ENCODE results near the gene PRSS38.
"Not testable (repeated sequence)": the region's sequence is repeated elsewhere in the genome, so short reads cannot be mapped to it uniquely, and the experiment has no call there.

PRSS38 gene

DNA sequence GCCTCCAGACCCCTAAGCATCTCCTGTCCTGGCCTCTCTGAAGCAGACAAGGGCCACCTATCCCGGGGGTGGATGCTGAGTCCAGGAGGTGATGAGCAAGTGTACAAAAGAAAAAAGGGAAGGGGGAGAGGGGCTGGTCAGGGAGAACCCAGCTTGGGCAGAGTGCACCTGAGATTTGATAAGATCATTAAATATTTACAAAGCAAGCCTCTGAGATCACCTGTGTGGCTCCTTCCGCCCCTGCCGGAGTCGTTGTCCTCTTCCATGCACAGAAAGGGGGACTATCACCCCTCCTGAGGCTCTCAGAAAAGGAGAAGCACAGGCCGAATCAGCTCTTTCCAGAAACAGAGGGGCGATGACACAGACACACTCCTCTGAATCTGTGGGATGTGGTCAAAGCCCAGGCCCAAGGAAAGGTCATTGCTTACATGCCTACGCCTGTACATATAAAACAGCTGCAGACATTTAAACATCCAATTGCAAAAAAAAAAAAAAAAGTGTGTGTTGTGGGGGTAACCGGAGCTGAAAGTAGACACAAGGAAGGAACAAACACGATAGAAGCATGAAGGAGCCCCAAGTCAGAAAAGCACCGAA, 30.9 kb downstream of the PRSS38 start:
- no peak for DNase-seq

DNA sequence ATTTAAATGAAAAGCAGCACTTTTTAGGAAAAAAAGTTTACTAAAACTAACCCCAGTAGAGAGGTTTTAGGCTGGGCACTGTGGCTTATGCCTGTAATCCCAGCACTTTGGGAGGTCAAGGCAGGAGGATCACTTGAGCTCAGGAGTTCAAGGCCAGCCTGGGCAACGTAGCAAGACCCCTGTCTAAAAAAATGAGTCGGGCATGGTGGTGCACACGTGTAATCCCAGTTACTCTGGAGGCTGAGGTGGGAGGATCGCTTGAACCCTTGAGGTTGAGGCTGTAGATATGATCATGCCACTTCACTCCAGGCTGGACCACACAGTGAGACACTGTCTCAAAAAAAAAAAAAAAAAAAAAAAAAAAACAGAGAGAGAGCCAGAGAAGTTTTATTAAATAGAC, 31.6 kb downstream of the PRSS38 start:
- DNase-seq: not testable (repeated sequence)

DNA sequence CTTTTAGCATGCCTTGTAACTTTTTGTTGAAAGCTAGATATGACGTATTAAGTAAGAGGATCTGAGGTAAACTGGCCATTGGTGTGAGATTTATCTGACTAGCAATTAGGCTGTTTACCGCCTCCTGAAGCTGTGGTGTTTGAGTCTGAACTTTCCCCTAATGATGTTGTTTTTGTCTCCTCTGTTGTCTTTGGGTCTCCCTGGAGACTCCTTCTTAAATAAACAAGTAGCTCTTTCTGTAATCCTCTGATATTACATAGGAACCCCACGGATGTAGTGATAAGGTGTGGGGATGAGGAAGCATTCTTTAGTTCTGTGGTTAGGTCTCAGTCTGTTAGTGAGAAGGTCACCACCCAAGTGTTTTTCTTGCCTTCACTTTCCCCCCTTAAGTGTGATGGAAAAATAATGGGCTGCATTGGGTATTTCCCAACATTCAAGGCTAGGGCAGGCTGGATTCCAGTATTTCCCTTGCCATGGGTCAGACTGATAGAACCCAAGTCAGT, 33.0 kb downstream of the PRSS38 start:
- DNase-seq: no peak

DNA sequence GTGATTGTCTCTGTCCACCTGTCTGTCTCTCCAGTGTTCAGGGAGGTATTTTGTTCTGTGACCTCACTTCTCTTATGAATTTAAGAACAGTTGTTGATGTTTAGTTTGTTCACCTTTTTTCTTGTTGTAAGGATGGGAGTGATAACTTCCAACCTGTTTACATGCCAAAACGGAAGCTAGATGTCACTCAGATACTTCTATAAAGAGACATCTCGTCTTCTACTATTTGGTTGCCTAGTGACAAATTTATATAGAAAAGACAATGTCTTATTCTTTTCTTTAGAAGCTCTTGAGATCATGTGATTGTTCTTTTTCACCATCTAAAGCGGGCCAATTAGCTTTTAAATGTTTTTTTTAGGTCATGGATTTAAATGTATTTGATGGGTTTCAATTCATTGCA, 33.8 kb downstream of the PRSS38 start:
- DNase-seq: no peak

GRCh38 chr1:227854189-227854588, 38.7 kb downstream of the PRSS38 start:
- no peak for DNase-seq

DNA sequence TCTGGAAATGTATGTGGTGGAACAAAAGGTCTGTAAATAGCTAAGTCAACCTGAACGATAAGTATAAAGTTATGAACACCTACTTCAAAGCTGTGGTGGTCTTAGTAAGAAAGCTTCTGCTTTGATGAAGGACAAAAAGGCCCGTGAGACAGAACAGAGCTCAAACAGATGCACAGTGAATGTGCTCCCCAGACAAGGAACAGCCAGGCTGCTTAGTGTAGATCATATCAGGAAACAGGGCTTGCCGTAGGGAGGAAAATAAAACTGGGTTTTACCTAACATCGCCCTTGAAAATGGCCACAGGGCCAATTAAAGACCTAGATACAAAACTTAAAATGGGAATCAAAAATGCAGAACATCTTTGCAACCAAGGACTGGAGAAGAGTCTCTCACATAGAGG, 40.2 kb downstream of the PRSS38 start:
- no peak for DNase-seq

GRCh38 chr1:227856147-227856858, 40.8 kb downstream of the PRSS38 start:
- no peak for DNase-seq

DNA sequence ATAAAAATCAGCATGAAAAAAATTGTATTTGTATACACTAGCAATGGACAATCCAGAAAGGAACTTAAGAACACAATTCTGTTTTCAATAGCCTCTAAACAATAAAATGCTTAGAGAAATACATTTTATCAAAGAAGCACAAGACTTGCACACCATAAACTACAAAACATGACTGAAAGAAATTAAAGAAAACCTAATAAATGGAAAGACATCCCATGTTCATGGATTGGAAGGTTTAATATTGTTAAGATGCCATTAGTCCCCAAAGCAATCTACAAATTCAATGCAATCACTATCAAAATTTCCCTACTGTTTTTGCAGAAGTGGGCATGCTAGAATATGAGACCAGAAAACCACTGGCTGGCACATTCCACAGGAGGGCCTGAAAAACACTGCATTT, 49.4 kb downstream of the PRSS38 start:
- no peak for DNase-seq

DNA sequence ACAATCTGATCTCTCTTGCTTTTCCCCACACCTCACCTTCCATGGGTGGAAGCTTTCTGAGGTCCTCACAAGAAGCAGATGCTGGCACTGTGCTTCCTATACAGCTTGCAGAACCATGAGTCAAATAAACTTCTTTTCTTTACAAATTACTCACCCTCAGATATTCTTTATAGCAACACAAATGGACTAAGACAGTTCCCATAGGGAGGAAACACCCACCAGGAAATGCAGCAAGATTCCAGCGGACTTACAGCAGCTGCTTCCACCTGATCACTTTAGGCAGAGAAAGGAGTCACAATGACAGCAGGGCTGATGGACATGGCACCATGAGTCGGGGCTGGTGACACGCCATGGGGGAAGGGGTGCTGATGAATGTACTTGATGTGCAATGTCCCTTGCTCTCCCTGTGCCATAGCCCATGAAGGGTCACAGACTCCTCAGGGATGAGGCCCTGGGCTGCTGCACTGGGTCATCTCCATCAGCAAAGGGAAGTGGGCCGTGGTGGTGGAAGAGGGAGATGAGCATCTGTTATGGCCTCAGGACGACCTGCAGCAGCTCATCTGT, 53.9 kb downstream of the PRSS38 start:
- DNase-seq: no peak

GRCh38 chr1:227869851-227870305, 54.4 kb downstream of the PRSS38 start:
- no peak for DNase-seq

- no peak for DNase-seq
Measured at GRCh38 chr1:227870366-227870765, 54.9 kb downstream of the PRSS38 start.

DNA sequence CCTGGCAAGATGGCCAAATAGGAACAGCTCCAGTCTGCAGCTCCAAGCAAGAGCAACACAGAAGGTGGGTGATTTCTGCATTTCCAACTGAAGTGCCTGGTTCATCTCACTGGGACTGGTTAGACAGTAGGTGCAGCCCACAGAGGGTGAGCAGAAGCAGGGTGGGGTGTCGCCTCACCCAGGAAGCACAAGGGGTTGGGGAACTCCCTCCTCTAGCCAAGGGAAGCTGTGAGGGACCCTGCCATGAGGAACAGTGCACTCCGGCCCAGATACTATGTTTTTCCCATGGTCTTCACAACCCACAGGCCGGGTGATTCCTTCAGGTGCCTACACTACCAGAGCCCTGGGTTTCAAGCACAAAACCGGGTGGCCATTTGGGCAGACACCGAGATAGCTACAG, 56.4 kb downstream of the PRSS38 start:
- not testable (repeated sequence) for DNase-seq

- DNase-seq: not testable (repeated sequence)
Measured at GRCh38 chr1:227877810-227878209, 62.3 kb downstream of the PRSS38 start.

DNA sequence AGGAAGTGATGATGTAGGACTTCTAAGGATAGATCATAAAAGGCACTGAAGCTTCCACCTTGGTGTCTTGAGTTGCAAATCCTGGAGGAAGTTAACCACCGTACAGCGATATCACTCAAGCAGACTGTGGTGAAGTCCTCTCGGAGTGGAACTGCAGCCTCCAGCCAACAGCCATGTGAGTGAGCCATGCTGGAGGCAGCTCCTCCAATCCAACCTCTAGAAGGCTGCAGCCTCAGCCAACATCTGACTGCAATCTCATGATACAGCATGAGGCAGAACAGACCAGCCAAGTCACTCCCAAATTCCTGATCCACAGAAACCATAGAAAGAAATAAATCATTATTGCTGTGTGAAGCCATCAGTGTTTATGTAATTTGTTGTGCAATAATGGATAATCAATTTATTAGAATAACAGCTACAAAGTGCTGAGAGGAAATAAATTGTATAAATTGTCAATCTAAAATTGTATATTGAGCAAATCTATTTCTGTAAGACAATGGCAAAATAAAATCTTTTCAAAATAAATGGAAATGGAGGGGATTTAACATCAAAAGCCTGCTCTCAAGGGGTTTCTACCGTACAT, 65.0 kb downstream of the PRSS38 start:
- DNase-seq: no peak

DNA sequence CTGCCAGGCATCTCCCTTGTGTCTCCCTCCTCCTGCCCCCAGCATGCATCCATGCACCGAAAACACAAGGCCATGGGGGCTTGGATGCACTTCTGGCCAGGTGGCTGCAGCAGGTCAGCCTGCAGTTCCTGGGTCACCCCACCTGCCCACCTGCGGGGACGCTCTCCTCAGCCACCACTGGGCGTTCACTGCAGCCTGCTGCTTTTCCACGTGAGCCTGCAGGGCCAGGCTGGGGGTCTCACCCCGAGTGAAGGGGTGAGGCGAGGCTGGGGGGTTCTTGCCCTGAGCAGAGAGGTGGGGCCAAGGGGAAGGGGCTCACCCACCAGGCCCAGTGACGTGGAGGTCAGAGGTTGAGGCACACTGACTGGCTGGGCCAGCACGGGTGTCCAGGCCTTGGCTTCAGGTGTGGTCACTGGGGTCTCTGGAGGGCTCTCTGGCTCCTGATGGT, 67.6 kb downstream of the PRSS38 start:
- DNase-seq: no peak

DNA sequence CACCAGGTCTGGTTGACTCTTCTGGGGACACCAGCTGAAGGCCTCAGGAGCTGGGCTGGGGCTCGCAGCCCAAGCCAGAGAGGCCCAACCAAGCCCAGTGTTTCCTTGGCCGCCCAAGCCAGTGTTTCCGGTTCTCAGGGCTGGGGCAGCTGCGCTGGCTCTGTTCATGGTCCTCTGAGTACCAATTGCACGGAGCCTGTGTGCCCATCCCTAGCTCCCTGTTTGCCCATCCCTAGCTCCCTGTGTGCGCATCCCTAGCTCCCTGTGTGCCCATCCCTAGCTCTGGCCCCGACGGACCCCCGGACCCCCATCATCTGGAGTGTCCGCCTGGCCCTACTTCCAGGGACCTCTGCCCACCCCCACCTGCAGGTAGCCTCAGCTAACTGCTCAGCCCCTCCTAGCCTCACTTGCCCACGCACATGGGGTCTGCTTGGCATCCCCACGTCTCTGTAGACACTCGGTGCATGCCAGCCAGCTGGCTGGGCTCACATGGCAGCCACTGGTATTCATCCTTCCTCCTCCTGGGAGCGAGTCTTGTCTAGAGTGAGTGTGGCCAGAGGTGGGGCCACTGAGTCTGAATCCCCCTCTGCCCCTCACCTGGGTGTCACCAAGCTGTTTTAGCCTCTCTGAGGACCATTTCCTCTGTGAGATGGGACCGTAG, 68.3 kb downstream of the PRSS38 start:
- DNase-seq: no peak

- no peak for DNase-seq
Measured at GRCh38 chr1:227884370-227885134, 69.1 kb downstream of the PRSS38 start.

DNA sequence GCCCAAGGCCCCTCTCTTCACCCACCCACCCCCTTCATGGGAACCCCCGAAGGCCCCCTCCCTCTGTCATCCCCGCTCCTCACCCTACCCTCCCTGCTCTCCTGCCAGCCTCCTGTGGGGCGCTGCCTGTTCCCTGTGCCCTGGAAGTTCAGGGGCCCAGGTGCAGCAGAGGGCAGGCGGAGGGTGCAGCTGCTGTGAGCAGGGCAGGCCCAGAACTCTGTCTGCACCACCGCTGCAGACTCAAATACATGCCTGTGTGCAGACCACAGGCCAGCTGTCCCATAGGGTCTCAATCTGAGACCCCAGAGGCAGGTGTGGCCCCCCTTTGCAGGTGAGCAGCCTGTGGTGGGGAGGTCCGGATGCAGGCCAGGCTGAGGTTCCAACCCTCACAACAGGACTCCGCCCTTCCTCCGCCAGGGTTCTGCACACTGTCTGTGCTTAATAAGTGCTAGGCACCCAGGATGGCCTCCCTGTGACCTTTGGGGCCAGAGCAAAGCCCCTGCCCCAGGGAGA, 69.7 kb downstream of the PRSS38 start:
- DNase-seq: no peak

DNA sequence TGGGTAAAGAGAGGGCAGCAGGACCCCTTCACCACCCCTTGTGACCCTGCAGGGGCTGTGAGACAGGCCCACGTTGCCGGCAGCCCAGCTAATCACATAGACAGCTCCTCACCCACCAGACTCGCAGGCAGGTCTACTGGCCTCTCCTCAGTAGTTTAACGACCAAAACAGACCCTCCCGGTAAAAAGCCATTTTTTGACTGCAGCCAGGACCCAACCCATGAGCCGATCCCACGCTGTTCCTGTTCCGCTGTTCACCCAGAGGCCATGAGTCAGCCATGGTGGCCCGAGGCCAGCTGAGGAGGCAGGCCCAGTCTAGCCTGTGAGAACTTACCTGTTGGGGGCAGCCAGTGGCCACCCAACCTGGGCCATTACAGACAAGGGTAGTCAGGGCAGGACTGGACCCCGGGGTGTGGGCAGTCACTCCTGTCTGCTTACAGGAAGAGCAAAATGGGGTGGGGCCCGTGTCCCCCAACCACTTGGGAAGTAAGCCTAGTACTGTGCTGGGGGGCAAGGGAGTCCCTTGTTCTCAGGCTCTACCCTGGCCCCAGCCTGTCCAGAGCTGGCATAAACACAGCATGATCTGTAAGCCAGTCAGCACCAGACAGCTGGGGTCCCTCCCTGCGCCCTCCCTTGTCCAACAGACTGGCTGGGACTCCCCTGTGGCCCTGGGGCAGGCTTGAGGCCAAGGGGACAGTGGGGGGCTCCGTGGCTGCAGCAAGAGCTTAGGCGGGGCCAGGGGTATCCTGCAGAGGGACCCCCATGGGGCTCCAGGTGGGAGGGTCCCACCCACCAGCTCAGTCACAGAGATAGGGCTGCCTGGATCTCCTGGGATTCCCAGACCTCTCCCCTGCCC, 70.4 kb downstream of the PRSS38 start:
- no peak for DNase-seq

DNA sequence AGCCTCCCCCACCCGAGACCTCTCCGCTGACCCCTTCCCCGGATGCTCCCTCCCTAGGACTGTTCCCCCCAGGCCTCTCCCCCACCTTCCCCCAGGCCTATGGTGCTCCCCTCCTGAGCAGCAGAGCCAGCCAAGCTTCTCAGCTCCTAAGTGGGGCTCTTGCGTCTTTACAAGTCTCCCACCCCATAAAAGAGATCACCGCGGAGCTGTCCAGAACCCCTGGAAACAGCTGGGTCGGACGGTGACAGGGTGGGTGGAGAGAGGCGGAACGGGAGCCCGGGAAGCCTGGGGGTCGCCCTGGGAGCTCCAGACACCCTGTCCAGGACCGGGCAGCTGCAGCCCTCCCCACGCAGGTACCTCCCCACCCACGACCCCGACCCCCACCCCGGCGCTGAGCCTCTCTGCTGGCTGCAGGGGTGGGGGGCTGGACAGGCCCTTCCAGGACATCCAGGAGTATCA, 71.1 kb downstream of the PRSS38 start:
- DNase-seq: no peak
